Heart left ventricle (tissue), 16 donors: ENCODE data around the gene FKBP7. TPM values are rescaled to one million over a fixed set of nuclear protein-coding genes. Genes with fewer than 3 reads are reported as not detected.
"Not testable (repeated sequence)": the region's sequence is repeated elsewhere in the genome, so short reads cannot be mapped to it uniquely, and the experiment has no call there.

Source experiments
- ATAC-seq, 4 donors: fragments of 200-7000 bp; cut with Tn5 transposase; one replicate each; pipeline ENCODE4 v1.9.1; 2020 to 2022; ENCODE audit warnings: moderate library complexity in 4 of 4, mild to moderate bottlenecking in 3 of 4, moderate number of reproducible peaks in 1 of 4
- DNase-seq, 5 donors: peaks; one replicate each; pipeline ENCODE4 v3.0.0-alpha.2; 2020
- H3K27ac ChIP-seq, 12 donors: fragments of 200-600 bp; sonication (generic) in 4 of 12; one replicate each; pipeline versions ENCODE4 v1.5.0 to v1.8.0; 2016 to 2022; ENCODE audit warnings: mild to moderate bottlenecking in 2 of 12
- H3K27me3 ChIP-seq, 9 donors: fragments of 200-600 bp; sonication (generic) in 2 of 9; one replicate each; pipeline versions ENCODE4 v1.5.1 to v1.8.0; 2016 to 2022; ENCODE audit warnings: mild to moderate bottlenecking in 3 of 9
- H3K36me3 ChIP-seq, 9 donors: fragments of 200-600 bp; sonication (generic) in 2 of 9; one replicate each; pipeline versions ENCODE4 v1.5.0 to v1.8.0; 2018 to 2022; ENCODE audit warnings: mild to moderate bottlenecking in 2 of 9
- H3K4me1 ChIP-seq, 12 donors: fragments of 200-600 bp; sonication (generic) in 4 of 12; one replicate each; pipeline versions ENCODE4 v1.5.0 to v1.8.0; 2016 to 2022; ENCODE audit warnings: mild to moderate bottlenecking in 3 of 12
- H3K4me3 ChIP-seq, 12 donors: fragments of 200-600 bp; sonication (generic) in 4 of 12; one replicate each; pipeline versions ENCODE4 v1.5.0 to v1.8.0; 2017 to 2022; ENCODE audit warnings: mild to moderate bottlenecking in 9 of 12, moderate library complexity in 4 of 12
- H3K9me3 ChIP-seq, 12 donors: fragments of 200-600 bp; sonication (generic) in 4 of 12; one replicate each; pipeline versions ENCODE4 v1.5.0 to v1.8.0; 2016 to 2022; ENCODE audit warnings: mild to moderate bottlenecking in 1 of 12
- CTCF ChIP-seq, 12 donors: fragments of 200-600 bp; sonication (generic) in 4 of 12; IDR thresholded peaks; one replicate each; pipeline versions ENCODE4 v1.5.0 to v1.8.0; 2018 to 2022; ENCODE audit warnings: antibody characterized with exemption in 12 of 12, mild to moderate bottlenecking in 5 of 12
- POLR2A ChIP-seq, 2 donors: fragments of 450-650 bp; IDR thresholded peaks; one replicate each; pipeline ENCODE4 v1.6.1; 2017; ENCODE audit warnings: antibody characterized with exemption in 2 of 2, mild to moderate bottlenecking in 2 of 2, moderate library complexity in 2 of 2
- WGBS, 4 donors: extraction: QIAGEN DNeasy Blood & Tissue Kit in 2 of 4; methylation state at CpG; one replicate each; pipeline versions ENCODE4 v1.1.5 to v1.1.7; 2013 to 2018; 5-methylcytosine and 5-hydroxymethylcytosine counted together
- intact Hi-C, 10 donors: fragments of 100-400 bp; cut with DNase I; formaldehyde crosslinking; loops; one replicate each; pipeline versions ENCODE4 v1.11.1 to v1.14.2; 2022
- long read RNA-seq, 3 donors: library from polyadenylated mRNA; unstranded; transcript quantifications; one replicate each; pipeline ENCODE4 v2.0.0, GENCODE V29; 2020 to 2021
- polyA plus RNA-seq, 2 donors: library from polyadenylated mRNA; stranded (reverse); fragments of 200-250 nt; gene quantifications; one replicate each; pipeline ENCODE4 v1.2.3, GENCODE V29; 2013
- total RNA-seq, 9 donors: library from RNA; depleted of rRNA in 2 of 9; stranded (reverse); fragments of >200 nt in 2 of 9; fragmentation: NEBNext Ultra II Directional in 3 of 9; extraction: Animal tissue kit (Norgen Biotek cat#: 25700) in 3 of 9; gene quantifications; one replicate each; pipeline versions ENCODE4 v1.1.0 to v1.2.4, GENCODE V29; 2016 to 2023
- donor health status: ischemic (EF 13 %, LVEDD 7.1; RV severe dilation, severe dysfunction).
- donor health status: healthy with polysubstance abuse.
- donor health status: DM: no; HTN: yes; CAD: no.
- donor health status: DM: no; HTN: no; CAD: no.
- donor health status: ischemic (EF 25% LVEDD 6.9; RV normal size, moderate dysfunction).
- donor health status: ischemic (EF 25% LVEDD 5.7; RV mildly dilated, moderate dysfunction).
- donor health status: healthy.
- donor health status: DM: yes; HTN: yes; CAD: no.
- donor health status: ischemic (EF 35%, LVEDD 5.7; RV mildly dilated, moderate dysfunction).
- donor health status: nonischemic (EF 11% LVEDD 7.7; RV severe dilation, severe dysfunction).
- donor health status: DM: yes; HTN: yes; CAD: no.
- donor health status: PGD.
- donor health status: ischemic (EF 29% LVEDD 5.4; RV normal size, mild dysfunction).
- donor health status: nonischemic (EF 23%, LVEDD 6.1; RV moderate dilation, normal function).

The FKBP7 gene
- total RNA-seq, result 10 to 100 TPM in 3 of 9 donors, 1 to 10 TPM in 6; 6.2 to 11.8 (median 9.0) TPM
- 10 to 100 TPM in 1 of 2 donors, 1 to 10 TPM in 1; 5.3 to 10.1 TPM for polyA plus RNA-seq
- long read RNA-seq, donor 1, transcript FKBP7-204 (4 exons, 2,834 nt), result major isoform, 5 of 12 reads
- long read RNA-seq, donor 1, partial matches to known transcripts, result 1 of 12 reads
- long read RNA-seq, donor 1, other reads (novel, unspliced or antisense), result 1 of 12 reads
- long read RNA-seq, donor 2, transcript FKBP7-204 (4 exons, 2,834 nt), result major isoform, 7 of 9 reads
- long read RNA-seq, donor 2, partial matches to known transcripts, result 0 of 9 reads
- long read RNA-seq, donor 2, other reads (novel, unspliced or antisense), result 0 of 9 reads
- long read RNA-seq, donor 3, partial matches to known transcripts, result 0 of 4 reads
- long read RNA-seq, donor 3, other reads (novel, unspliced or antisense), result 0 of 4 reads

DNA sequence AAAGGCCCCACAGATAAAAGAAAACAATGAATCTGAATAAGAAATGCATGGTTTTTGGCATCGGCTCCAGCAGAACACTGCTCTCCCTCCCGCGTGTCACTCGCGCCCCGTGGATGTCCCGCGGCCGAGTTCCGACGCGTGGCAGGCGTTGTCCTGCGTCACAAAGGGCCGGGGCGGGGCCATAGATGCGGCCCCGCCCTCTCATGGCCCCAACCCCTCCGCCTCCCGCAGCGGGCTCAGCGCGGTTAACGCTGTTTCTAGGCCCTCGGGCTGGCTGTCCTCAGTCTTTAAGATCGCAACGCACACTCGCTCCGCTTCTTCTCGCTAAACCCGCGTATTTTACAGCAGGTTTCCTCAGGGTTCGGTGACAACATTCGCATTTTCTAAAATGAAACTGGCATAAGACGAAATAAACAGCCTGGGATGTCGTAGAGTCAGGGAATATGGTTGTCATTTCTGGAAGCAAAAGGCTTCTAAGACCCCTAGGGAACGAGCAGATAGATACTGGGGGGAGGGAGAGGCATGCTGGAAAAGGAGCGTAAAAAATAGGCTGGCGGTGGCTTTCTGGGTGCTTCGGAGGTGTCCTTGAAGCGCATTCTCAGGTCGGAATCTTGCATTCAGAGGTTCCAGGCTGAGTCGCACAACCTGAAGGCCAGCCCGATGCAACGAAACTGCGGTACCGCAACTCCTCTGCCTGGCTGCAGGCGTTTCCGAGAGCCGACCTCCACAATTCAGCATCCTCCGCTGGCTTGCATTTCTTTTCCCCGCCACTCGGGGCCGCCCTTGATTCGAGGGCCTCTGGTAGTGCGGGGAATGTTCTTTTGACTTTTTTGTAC is at the start of gene FKBP7:
Gene FKBP7, minus strand, starts transcription at position 162 of the 836 bp plus-strand sequence. Its CDS starts 101 bp downstream, at position 61.
- peak; percentile 82 to 90 (median 83) for ATAC-seq
- peak; percentile 47 to 77 (median 67) for TF ChIP-seq CTCF (IDR thresholded peaks at IDR 0.05)
- TF ChIP-seq POLR2A (IDR thresholded peaks at IDR 0.05), result peak in 1 of 2 donors; percentile 68
- intact Hi-C loops, result loop anchor here in 5 of 10 donors (1.0 to 2.0 kb wide), 3 partner anchors 27 to 66 kb away; partner anchors contain the start of genes PJVK (in 4 of the 5) and PRKRA (in 4 of the 5)
- H3K9me3 ChIP-seq, result no peaks in the 10 kb centered on the region
- peak within 1 kb of the TSS; percentile 42 to 85 (median 72) for H3K4me3 ChIP-seq
- H3K27me3 ChIP-seq, result no peaks in the 10 kb centered on the region
- 1 to 2% (median 2%) methylated on average over 54 to 56 of the region's 56 CpGs for WGBS, 4 donors
- peak within 1 kb of the TSS; percentile 49 to 97 (median 94) for H3K27ac ChIP-seq
- no peaks in the 10 kb centered on the region for H3K36me3 ChIP-seq
- DNase-seq, result peak; percentile 88 to 93 (median 90)
- peaks cover 5 to 57% (median 40%) of the 10 kb centered on the region in 12 donors for H3K4me1 ChIP-seq

DNA sequence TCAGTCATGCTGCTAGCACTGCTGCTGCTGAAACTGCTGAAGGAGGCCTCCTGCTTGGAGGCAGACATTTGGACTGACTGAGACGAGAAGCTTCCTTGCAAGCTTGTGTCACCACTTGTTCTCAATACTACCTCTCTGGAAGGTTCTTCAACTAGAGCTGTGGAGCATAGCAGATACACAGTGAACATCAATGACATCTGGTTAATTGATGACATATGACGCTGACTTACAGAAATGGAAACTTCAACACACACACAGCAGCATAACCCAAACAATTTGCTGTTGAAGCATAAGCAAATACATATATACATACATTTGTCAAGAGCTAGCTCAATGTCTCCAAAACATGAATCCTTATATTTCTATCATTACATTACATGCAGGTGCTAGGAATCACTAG is 49.2 kb upstream of the FKBP7 start:
- intact Hi-C loops, result loop anchor here in 1 of 10 donors (10.0 kb wide), 1 partner anchor 413 kb away; the partner anchor contains the start of gene RBM45
- H3K9me3 ChIP-seq, result no peaks in the 10 kb centered on the region
- no peak overlapping the region for H3K27ac ChIP-seq
- H3K36me3 ChIP-seq, result peaks cover 2 to 72% (median 55%) of the 10 kb centered on the region in 9 donors
- 85 to 91% (median 88%) methylated on average over 2 of the region's 2 CpGs for WGBS, 4 donors
- TF ChIP-seq POLR2A (IDR thresholded peaks at IDR 0.05), result no peak
- no peak for TF ChIP-seq CTCF (IDR thresholded peaks at IDR 0.05)
- ATAC-seq (no peak), DNase-seq (no peak)
- no peaks in the 10 kb centered on the region for H3K27me3 ChIP-seq
- no peak overlapping the region for H3K4me3 ChIP-seq
- peaks cover 0 to 32% (median 3%) of the 10 kb centered on the region in 12 donors for H3K4me1 ChIP-seq

- intact Hi-C loops, result loop anchor here in 1 of 10 donors (10.0 kb wide), 1 partner anchor 411 kb away; the partner anchor contains the start of gene RBM45
- Histone ChIP-seq H3K27me3 (no peaks in the 10 kb centered on the region), H3K9me3 (no peaks in the 10 kb centered on the region), H3K36me3 (peaks cover 2 to 59% (median 42%) of the 10 kb centered on the region in 9 donors), H3K27ac (no peak overlapping the region), H3K4me3 (no peak overlapping the region), H3K4me1 (peaks cover 0 to 29% (median 3%) of the 10 kb centered on the region in 12 donors)
- no peak for ATAC-seq
- no peak for DNase-seq
- no peak for TF ChIP-seq CTCF (IDR thresholded peaks at IDR 0.05)
- no peak for TF ChIP-seq POLR2A (IDR thresholded peaks at IDR 0.05)
- WGBS, 4 donors, result 92 to 95% (median 93%) methylated on average over 4 of the region's 4 CpGs
Observed at GRCh38 chr2:178526256-178526655, 47.9 kb upstream of the FKBP7 start.

DNA sequence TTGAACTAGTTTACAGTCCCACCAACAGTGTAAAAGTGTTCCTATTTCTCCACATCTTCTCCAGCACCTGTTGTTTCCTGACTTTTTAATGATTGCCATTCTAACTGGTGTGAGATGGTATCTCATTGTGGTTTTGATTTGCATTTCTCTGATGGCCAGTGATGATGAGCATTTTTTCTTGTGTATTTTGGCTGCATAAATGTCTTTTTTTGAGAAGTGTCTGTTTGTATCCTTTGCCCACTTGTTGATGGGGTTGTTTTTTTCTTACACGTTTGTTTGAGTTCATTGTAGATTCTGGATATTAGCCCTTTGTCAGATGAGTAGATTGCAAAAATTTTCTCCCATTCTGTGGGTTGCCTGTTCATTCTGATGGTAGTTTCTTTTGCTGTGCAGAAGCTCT is 47.1 kb upstream of the FKBP7 start:
- H3K36me3 ChIP-seq, result peaks cover 2 to 51% (median 35%) of the 10 kb centered on the region in 9 donors
- H3K27ac ChIP-seq, H3K9me3 ChIP-seq, ATAC-seq, H3K27me3 ChIP-seq, H3K4me3 ChIP-seq, DNase-seq: not testable (repeated sequence)
- intact Hi-C loops, result loop anchor here in 1 of 10 donors (10.0 kb wide), 1 partner anchor 411 kb away; the partner anchor contains the start of gene RBM45
- 48 to 69% (median 67%) methylated on average over 1 of the region's 1 CpG for WGBS, 4 donors
- peaks cover 0 to 21% (median 2%) of the 10 kb centered on the region in 12 donors for H3K4me1 ChIP-seq

GRCh38 chr2:178525010-178525409 is 46.6 kb upstream of the FKBP7 start:
- not testable (repeated sequence) for H3K27me3 ChIP-seq, H3K27ac ChIP-seq, ATAC-seq, H3K4me3 ChIP-seq, H3K9me3 ChIP-seq, DNase-seq
- H3K36me3 ChIP-seq, result peaks cover 2 to 46% (median 30%) of the 10 kb centered on the region in 9 donors
- 81 to 91% (median 86%) methylated on average over 4 to 5 of the region's 5 CpGs for WGBS, 4 donors
- intact Hi-C loops, result loop anchor here in 1 of 10 donors (10.0 kb wide), 1 partner anchor 410 kb away; the partner anchor contains the start of gene RBM45
- H3K4me1 ChIP-seq, result peaks cover 0 to 19% (median 1%) of the 10 kb centered on the region in 12 donors
